K562 (cell line): Measurements from ENCODE around the gene LIMS1. TPM values are rescaled to one million over a fixed set of nuclear protein-coding genes. Genes with fewer than 3 reads are reported as not detected.

Source experiments
- CBX5 ChIP-seq: IDR thresholded peaks from 2 replicates; pipeline ENCODE4 v1.6.1; 2014; ENCODE audit warnings: low read depth, borderline replicate concordance
- EP300 ChIP-seq: IDR thresholded peaks from 2 replicates; pipeline ENCODE4 v1.6.1; 2012; ENCODE audit warnings: low read length, improper control_type of control experiment
- MECOM ChIP-seq: fragments of 250-450 bp; sonication (Bioruptor Pico); IDR thresholded peaks from 2 replicates; pipeline ENCODE4 v1.8.0; 2022; ENCODE audit warnings: inconsistent platforms
- MXI1 ChIP-seq: IDR thresholded peaks from 2 replicates; pipeline ENCODE4 v1.6.1; 2011; ENCODE audit warnings: low read depth, mild to moderate bottlenecking, improper control_type of control experiment, low read length
- NFIC ChIP-seq: fragments of 450-650 bp; IDR thresholded peaks from 2 replicates; pipeline ENCODE4 v1.6.1; 2017; ENCODE audit warnings: mild to moderate bottlenecking, inconsistent platforms
- PCBP1 ChIP-seq: fragments of 200-400 bp; formaldehyde crosslinking; IDR thresholded peaks from 2 replicates; pipeline ENCODE4 v1.6.1; 2018; ENCODE audit warnings: mild to moderate bottlenecking, low read depth, low read length; ENCODE audit not compliant: poor library complexity, severe bottlenecking
- TBP ChIP-seq: optimal IDR thresholded peaks from 2 replicates; pipeline ENCODE3; 2011; ENCODE audit warnings: low read depth, low read length, improper control_type of control experiment
- ZC3H4 ChIP-seq: sonication (generic); formaldehyde crosslinking; IDR thresholded peaks from 2 replicates; pipeline ENCODE4 v1.9.0; 2021; ENCODE audit warnings: missing genetic modification reagents, borderline replicate concordance
- ZKSCAN1 ChIP-seq: fragments of 150-350 bp; IDR thresholded peaks from 2 replicates; pipeline ENCODE4 v1.6.1; 2016; ENCODE audit warnings: low read depth, low read length
- ZNF280A ChIP-seq: fragments of 450-650 bp; IDR thresholded peaks from 2 replicates; pipeline ENCODE4 v1.6.1; 2018; ENCODE audit warnings: mild to moderate bottlenecking, low read depth; ENCODE audit not compliant: partially characterized antibody
- ZNF518B ChIP-seq: fragments of 250-450 bp; sonication (Bioruptor Pico); IDR thresholded peaks from 2 replicates; pipeline ENCODE4 v1.5.0; 2021; ENCODE audit warnings: mild to moderate bottlenecking, moderate library complexity
- ZNF668 ChIP-seq: fragments of 250-450 bp; sonication (Bioruptor Pico); IDR thresholded peaks from 2 replicates; pipeline ENCODE4 v1.8.0; 2022; ENCODE audit warnings: mild to moderate bottlenecking, inconsistent platforms
- polyA plus RNA-seq, 8 experiments: library from polyadenylated mRNA; depleted of rRNA in 4 of 8; stranded (reverse) in 5 of 8; unstranded in 3 of 8; fragments of >200 nt; fragmentation: Nextera tagmentation in 2 of 8; fragmentation: Illumina TruSeq in 1 of 8; extraction: Ambion mirVana in 2 of 8; extraction: Trizol in 1 of 8; gene quantifications; 2 replicates each; pipeline versions ENCODE4 v1.2.1 to v1.2.3, GENCODE V29; 2011 to 2014; ENCODE audit warnings: inconsistent platforms in 1 of 8, missing spikeins in 1 of 8
- total RNA-seq, 7 experiments: library from RNA; depleted of rRNA in 6 of 7; stranded (reverse); fragments of >200 nt in 6 of 7; fragmentation: Illumina TruSeq in 2 of 7; extraction: Trizol in 2 of 7; gene quantifications; 2 replicates each; pipeline versions ENCODE4 v1.2.1 to v1.2.3, GENCODE V29; 2011 to 2021; ENCODE audit warnings: low replicate concordance in 1 of 7
- TF ChIP-seq, protein P1 (sequence below): fragments of 450-650 bp; IDR thresholded peaks from 2 replicates; pipeline ENCODE4 v1.6.1; 2016; ENCODE audit warnings: low read depth

LIMS1 gene
- total and polyA plus RNA-seq, 9 of the 15 experiments (the other 6 are each of a cell fraction or from before 2014, with no cell fraction given), result 52.8 to 134 (median 81.0) TPM

GRCh38 chr2:108719149-108720044 is 185.1 kb downstream of the LIMS1 start, which contains the start of gene RANBP2 (continued):
- TF ChIP-seq PCBP1, result no peak
- no peak for TF ChIP-seq ZNF518B (CRISPR knock-in tag)
- peak; percentile 31; the same call in 1 of the 2 replicates for TF ChIP-seq ZNF668 (CRISPR knock-in tag)
- peak; percentile 63; the same call in 1 of the 2 replicates for TF ChIP-seq NFIC
- TF ChIP-seq CBX5, result 0 out of 2 replicates have a peak, but pooled peaks have one; percentile 58
- peak; percentile 38; the same call in 1 of the 2 replicates for TF ChIP-seq MXI1
- TF ChIP-seq, protein P1, sequence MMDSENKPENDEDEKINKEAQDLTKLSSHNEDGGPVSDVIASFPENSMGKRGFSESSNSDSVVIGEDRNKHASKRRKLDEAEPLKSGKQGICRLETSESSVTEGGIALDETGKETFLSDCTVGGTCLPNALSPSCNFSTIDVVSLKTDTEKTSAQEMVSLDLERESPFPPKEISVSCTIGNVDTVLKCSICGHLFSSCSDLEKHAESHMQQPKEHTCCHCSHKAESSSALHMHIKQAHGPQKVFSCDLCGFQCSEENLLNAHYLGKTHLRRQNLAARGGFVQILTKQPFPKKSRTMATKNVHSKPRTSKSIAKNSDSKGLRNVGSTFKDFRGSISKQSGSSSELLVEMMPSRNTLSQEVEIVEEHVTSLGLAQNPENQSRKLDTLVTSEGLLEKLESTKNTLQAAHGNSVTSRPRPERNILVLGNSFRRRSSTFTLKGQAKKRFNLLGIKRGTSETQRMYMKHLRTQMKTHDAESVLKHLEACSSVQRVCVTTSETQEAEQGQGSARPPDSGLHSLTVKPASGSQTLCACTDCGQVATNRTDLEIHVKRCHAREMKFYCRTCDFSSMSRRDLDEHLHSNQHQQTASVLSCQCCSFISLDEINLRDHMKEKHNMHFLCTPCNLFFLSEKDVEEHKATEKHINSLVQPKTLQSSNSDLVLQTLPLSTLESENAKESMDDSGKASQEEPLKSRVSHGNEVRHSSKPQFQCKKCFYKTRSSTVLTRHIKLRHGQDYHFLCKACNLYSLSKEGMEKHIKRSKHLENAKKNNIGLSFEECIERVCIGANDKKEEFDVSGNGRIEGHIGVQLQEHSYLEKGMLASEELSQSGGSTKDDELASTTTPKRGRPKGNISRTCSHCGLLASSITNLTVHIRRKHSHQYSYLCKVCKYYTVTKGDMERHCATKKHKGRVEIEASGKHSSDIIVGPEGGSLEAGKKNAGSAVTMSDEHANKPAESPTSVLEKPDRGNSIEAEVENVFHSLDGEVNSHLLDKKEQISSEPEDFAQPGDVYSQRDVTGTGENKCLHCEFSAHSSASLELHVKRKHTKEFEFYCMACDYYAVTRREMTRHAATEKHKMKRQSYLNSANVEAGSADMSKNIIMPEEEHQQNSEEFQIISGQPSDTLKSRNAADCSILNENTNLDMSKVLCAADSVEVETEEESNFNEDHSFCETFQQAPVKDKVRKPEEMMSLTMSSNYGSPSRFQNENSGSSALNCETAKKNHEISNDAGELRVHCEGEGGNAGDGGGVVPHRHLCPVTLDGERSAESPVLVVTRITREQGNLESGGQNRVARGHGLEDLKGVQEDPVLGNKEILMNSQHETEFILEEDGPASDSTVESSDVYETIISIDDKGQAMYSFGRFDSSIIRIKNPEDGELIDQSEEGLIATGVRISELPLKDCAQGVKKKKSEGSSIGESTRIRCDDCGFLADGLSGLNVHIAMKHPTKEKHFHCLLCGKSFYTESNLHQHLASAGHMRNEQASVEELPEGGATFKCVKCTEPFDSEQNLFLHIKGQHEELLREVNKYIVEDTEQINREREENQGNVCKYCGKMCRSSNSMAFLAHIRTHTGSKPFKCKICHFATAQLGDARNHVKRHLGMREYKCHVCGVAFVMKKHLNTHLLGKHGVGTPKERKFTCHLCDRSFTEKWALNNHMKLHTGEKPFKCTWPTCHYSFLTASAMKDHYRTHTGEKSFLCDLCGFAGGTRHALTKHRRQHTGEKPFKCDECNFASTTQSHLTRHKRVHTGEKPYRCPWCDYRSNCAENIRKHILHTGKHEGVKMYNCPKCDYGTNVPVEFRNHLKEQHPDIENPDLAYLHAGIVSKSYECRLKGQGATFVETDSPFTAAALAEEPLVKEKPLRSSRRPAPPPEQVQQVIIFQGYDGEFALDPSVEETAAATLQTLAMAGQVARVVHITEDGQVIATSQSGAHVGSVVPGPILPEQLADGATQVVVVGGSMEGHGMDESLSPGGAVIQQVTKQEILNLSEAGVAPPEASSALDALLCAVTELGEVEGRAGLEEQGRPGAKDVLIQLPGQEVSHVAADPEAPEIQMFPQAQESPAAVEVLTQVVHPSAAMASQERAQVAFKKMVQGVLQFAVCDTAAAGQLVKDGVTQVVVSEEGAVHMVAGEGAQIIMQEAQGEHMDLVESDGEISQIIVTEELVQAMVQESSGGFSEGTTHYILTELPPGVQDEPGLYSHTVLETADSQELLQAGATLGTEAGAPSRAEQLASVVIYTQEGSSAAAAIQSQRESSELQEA, result peak; percentile 83
- TF ChIP-seq ZNF280A, result no peak
- TF ChIP-seq TBP, result peak; percentile 88
- TF ChIP-seq ZKSCAN1, result peak; percentile 73; the same call in 1 of the 2 replicates
- TF ChIP-seq ZC3H4 (CRISPR knock-in tag), result no peak
- peak; percentile 57 for TF ChIP-seq EP300
- TF ChIP-seq MECOM, result peak; percentile 66; the same call in 1 of the 2 replicates
